ENCODE data around the gene CYLD.

The CYLD gene

DNA sequence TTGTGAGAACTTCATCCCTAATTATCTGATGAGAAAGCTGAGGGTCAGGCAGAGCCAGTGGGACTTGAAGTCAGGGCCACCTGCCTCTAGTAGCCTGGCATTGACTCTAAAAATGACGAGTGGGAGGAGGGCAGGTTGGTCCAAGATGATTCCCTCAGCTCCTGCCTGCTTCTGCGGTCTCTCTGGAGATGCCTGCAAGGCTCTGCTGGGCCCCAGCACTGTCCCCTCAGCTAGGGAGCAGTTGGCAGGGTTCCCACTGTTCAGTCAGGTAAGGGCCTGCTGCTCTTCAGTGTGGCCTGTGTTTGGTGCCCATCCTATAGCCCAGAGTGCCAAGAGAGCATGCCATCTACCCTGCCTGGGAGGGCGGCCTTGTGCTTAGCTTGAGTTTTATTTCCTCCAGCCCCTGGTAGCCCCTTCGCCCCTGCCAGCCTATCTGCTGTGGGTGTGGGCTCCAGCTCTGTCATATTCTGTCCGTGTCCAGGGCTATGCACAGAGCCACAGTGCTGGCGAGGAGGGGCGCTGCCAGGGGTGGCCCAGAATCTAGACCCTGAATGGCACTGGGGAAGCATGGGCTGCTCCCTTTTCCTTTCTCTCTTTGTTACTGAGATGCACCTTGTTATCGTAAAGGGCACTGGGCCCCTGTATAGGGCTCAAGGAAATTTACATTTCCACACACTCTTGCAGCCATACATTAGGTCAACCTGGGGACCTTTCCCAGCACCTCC lies 68.5 kb downstream of the CYLD start:
- H3K9me3 ChIP-seq (ENCODE audit: control insufficient read depth, insufficient read depth, low read depth, low read length), result no peaks in the 10 kb centered on the region
- no peaks in the 10 kb centered on the region for H3K36me3 ChIP-seq (ENCODE audit: control insufficient read depth in 2 of 2, insufficient read depth in 1 of 2, low read length in 2 of 2)
- H3K27ac ChIP-seq (ENCODE audit: extremely low read depth, low read depth, low read length), result no peak overlapping the region
- ChIA-PET POLR2A (no interaction called here), CTCF (interaction anchor here (0.7 to 1.0 kb wide), 3 partner anchors 34 to 354 kb away, joined by 3 to 4 read pairs (median 4); no protein-coding TSS in a partner anchor)
- H3K4me3 ChIP-seq (ENCODE audit: low read depth, low read length), result no peak overlapping the region
- H3K4me1 ChIP-seq (ENCODE audit: control insufficient read depth, insufficient read depth, low read length), result no peaks in the 10 kb centered on the region
- TF ChIP-seq, protein P1, sequence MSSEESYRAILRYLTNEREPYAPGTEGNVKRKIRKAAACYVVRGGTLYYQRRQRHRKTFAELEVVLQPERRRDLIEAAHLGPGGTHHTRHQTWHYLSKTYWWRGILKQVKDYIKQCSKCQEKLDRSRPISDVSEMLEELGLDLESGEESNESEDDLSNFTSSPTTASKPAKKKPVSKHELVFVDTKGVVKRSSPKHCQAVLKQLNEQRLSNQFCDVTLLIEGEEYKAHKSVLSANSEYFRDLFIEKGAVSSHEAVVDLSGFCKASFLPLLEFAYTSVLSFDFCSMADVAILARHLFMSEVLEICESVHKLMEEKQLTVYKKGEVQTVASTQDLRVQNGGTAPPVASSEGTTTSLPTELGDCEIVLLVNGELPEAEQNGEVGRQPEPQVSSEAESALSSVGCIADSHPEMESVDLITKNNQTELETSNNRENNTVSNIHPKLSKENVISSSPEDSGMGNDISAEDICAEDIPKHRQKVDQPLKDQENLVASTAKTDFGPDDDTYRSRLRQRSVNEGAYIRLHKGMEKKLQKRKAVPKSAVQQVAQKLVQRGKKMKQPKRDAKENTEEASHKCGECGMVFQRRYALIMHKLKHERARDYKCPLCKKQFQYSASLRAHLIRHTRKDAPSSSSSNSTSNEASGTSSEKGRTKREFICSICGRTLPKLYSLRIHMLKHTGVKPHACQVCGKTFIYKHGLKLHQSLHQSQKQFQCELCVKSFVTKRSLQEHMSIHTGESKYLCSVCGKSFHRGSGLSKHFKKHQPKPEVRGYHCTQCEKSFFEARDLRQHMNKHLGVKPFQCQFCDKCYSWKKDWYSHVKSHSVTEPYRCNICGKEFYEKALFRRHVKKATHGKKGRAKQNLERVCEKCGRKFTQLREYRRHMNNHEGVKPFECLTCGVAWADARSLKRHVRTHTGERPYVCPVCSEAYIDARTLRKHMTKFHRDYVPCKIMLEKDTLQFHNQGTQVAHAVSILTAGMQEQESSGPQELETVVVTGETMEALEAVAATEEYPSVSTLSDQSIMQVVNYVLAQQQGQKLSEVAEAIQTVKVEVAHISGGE (tag by site-specific recombination; conservative IDR thresholded peaks at IDR 0.05; ENCODE audit: low read depth), result no peak
- TF ChIP-seq ZNF596 (tag by site-specific recombination; IDR thresholded peaks at IDR 0.05), result no peak
- TF ChIP-seq, protein P2, sequence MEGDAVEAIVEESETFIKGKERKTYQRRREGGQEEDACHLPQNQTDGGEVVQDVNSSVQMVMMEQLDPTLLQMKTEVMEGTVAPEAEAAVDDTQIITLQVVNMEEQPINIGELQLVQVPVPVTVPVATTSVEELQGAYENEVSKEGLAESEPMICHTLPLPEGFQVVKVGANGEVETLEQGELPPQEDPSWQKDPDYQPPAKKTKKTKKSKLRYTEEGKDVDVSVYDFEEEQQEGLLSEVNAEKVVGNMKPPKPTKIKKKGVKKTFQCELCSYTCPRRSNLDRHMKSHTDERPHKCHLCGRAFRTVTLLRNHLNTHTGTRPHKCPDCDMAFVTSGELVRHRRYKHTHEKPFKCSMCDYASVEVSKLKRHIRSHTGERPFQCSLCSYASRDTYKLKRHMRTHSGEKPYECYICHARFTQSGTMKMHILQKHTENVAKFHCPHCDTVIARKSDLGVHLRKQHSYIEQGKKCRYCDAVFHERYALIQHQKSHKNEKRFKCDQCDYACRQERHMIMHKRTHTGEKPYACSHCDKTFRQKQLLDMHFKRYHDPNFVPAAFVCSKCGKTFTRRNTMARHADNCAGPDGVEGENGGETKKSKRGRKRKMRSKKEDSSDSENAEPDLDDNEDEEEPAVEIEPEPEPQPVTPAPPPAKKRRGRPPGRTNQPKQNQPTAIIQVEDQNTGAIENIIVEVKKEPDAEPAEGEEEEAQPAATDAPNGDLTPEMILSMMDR (tag by site-specific recombination; IDR thresholded peaks at IDR 0.05), result no peak

DNA sequence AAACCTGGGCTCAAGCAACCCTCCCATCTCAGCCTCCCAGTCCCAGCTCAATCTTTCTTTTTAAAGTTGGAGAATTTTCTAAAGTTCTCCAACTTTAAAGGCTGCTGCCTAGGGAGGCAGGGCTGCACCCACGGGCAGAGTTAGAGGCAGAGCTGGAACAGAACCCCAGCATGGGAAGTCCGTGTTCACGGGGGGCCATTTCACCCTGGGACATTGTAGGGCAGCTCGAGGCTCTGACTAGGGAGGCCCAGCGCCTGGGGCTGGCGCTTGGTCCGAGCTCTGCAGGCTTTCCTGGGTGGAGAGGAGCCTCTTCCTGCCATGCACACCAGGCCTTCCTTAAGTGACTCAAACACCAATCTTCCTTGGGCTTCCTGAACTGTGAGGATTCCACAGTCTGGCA lies 70.2 kb downstream of the CYLD start:
- Histone ChIP-seq H3K9me3 (ENCODE audit: control insufficient read depth, insufficient read depth, low read depth, low read length) (no peaks in the 10 kb centered on the region), H3K4me3 (ENCODE audit: low read depth, low read length) (no peak overlapping the region), H3K4me1 (ENCODE audit: control insufficient read depth, insufficient read depth, low read length) (no peaks in the 10 kb centered on the region), H3K36me3 (ENCODE audit: control insufficient read depth in 2 of 2, insufficient read depth in 1 of 2, low read length in 2 of 2) (no peaks in the 10 kb centered on the region), H3K27ac (ENCODE audit: extremely low read depth, low read depth, low read length) (no peak overlapping the region)
- TF ChIP-seq ZNF677 (tag by site-specific recombination; IDR thresholded peaks at IDR 0.05) (no peak), ZIC2 (tag by site-specific recombination; IDR thresholded peaks at IDR 0.05) (0 out of 2 replicates have a peak, but pooled peaks have one; percentile 8)
- CTCF ChIA-PET, result interaction anchor here (0.6 to 1.7 kb wide), 5 partner anchors 23 to 602 kb away, joined by 3 to 6 read pairs (median 3); no protein-coding TSS in a partner anchor
- POLR2A ChIA-PET, result no interaction called here

DNA sequence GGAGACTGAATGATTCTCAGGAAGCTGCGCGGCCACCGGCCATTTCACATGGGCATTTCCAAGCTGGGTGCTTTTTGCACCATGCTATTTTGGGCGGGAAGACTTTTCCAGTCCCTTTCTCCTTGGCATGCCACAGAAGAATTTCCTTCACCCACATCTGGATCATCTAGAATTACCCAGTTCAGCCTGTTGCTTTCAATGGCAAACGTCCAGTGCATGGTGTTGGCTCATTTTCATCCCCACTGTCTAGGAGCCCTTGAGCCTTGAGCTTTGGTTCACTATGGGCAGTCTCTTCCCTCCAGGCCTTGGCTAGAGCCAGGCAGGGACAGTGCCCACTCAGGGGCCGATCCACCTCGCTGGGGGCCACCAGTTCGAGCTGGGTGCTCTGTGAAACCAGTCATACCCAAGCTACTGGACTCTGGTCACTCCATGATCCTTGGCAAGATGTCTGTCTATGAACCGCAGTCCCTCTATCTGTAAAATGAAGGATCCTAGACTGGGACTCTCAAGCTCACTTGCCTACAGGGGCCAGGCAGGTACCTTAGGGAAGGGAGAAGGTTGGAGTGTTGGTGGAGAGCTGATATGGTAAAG lies 71.1 kb downstream of the CYLD start:
- Histone ChIP-seq H3K4me3 (ENCODE audit: low read depth, low read length) (no peak overlapping the region), H3K27ac (ENCODE audit: extremely low read depth, low read depth, low read length) (no peak overlapping the region), H3K4me1 (ENCODE audit: control insufficient read depth, insufficient read depth, low read length) (no peaks in the 10 kb centered on the region), H3K36me3 (ENCODE audit: control insufficient read depth in 2 of 2, insufficient read depth in 1 of 2, low read length in 2 of 2) (no peaks in the 10 kb centered on the region), H3K9me3 (ENCODE audit: control insufficient read depth, insufficient read depth, low read depth, low read length) (no peaks in the 10 kb centered on the region)
- ChIA-PET POLR2A (no interaction called here), CTCF (interaction anchor here (0.5 kb wide), 1 partner anchor 334 kb away, joined by 4 read pairs; no protein-coding TSS in a partner anchor)
- TF ChIP-seq ZNF48 (tag by site-specific recombination; IDR thresholded peaks at IDR 0.05), result no peak
- no peak for TF ChIP-seq ZXDB (tag by site-specific recombination; IDR thresholded peaks at IDR 0.05)
- TF ChIP-seq ZNF157 (tag by site-specific recombination; IDR thresholded peaks at IDR 0.05), result no peak
- TF ChIP-seq ZNF133 (tag by site-specific recombination; IDR thresholded peaks at IDR 0.05), result no peak
- TF ChIP-seq ZNF354C (tag by site-specific recombination; IDR thresholded peaks at IDR 0.05; ENCODE audit: borderline replicate concordance, low read depth), result no peak

DNA sequence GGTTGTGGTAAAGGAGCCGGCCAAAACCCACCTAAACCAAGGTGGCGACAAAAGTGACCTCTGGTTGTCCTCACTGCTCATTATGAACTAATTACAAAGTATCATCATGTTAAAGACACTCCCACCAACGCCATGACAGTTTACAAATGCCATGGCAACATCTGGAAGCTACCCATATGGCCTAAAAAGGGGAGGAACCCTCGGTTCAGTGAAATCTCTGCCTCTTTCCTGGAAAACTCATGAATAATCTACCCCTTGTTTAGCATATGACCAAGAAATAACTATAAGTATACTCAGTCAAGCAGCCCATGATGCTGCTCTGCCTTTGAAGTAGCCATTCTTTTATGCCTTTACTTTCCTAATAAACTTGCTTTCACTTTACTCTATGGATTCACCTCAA lies 72.2 kb downstream of the CYLD start:
- Histone ChIP-seq H3K4me1 (ENCODE audit: control insufficient read depth, insufficient read depth, low read length) (no peaks in the 10 kb centered on the region), H3K27ac (ENCODE audit: extremely low read depth, low read depth, low read length) (no peak overlapping the region), H3K4me3 (ENCODE audit: low read depth, low read length) (no peak overlapping the region), H3K9me3 (ENCODE audit: control insufficient read depth, insufficient read depth, low read depth, low read length) (no peaks in the 10 kb centered on the region), H3K36me3 (ENCODE audit: control insufficient read depth in 2 of 2, insufficient read depth in 1 of 2, low read length in 2 of 2) (no peaks in the 10 kb centered on the region)
- ChIA-PET POLR2A (no interaction called here), CTCF (interaction anchor here (1.4 to 1.7 kb wide), 2 partner anchors 7 to 9 kb away, joined by 6 to 8 read pairs; no protein-coding TSS in a partner anchor)
- no peak for TF ChIP-seq ZNF837 (tag by site-specific recombination; IDR thresholded peaks at IDR 0.05)
- TF ChIP-seq, protein P3, sequence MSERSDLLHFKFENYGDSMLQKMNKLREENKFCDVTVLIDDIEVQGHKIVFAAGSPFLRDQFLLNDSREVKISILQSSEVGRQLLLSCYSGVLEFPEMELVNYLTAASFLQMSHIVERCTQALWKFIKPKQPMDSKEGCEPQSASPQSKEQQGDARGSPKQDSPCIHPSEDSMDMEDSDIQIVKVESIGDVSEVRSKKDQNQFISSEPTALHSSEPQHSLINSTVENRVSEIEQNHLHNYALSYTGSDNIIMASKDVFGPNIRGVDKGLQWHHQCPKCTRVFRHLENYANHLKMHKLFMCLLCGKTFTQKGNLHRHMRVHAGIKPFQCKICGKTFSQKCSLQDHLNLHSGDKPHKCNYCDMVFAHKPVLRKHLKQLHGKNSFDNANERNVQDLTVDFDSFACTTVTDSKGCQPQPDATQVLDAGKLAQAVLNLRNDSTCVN (tag by site-specific recombination; optimal IDR thresholded peaks at IDR 0.05), result no peak
- TF ChIP-seq, protein P4, sequence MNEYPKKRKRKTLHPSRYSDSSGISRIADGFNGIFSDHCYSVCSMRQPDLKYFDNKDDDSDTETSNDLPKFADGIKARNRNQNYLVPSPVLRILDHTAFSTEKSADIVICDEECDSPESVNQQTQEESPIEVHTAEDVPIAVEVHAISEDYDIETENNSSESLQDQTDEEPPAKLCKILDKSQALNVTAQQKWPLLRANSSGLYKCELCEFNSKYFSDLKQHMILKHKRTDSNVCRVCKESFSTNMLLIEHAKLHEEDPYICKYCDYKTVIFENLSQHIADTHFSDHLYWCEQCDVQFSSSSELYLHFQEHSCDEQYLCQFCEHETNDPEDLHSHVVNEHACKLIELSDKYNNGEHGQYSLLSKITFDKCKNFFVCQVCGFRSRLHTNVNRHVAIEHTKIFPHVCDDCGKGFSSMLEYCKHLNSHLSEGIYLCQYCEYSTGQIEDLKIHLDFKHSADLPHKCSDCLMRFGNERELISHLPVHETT (tag by site-specific recombination; IDR thresholded peaks at IDR 0.05), result no peak
- TF ChIP-seq SP3 (tag by site-specific recombination; IDR thresholded peaks at IDR 0.05), result no peak
- no peak for TF ChIP-seq ZNF561 (tag by site-specific recombination; IDR thresholded peaks at IDR 0.05; ENCODE audit: borderline replicate concordance)
- TF ChIP-seq ZNF621 (tag by site-specific recombination; IDR thresholded peaks at IDR 0.05), result no peak
- no peak for TF ChIP-seq ZNF121 (tag by site-specific recombination; IDR thresholded peaks at IDR 0.05)

Measured in HEK293 (cell line).